Epidermal melanocyte (primary cell): ENCODE measurements around the gene TMEM100.

ENCODE experiments used
- DNase-seq: peaks from one replicate; pipeline ENCODE4 v3.0.0; 2011; ENCODE audit warnings: low spot score; ENCODE audit not compliant: insufficient read length

Gene TMEM100

GRCh38 chr17:55722742-55723487 is at the start of gene TMEM100:
TSS of gene TMEM100 (minus strand) at chr17:55722864. CDS start at chr17:55721070, 1,794 bp downstream.
- DNase-seq = no peak

- DNase-seq = no peak
Measured at GRCh38 chr17:55772086-55772485, 49.4 kb upstream of the TMEM100 start.

GRCh38 chr17:55770196-55770870 is 47.7 kb upstream of the TMEM100 start:
- peak; percentile 70 for DNase-seq

GRCh38 chr17:55769625-55770000 is 46.9 kb upstream of the TMEM100 start:
- DNase-seq = peak; percentile 44

GRCh38 chr17:55768936-55769624 is 46.4 kb upstream of the TMEM100 start:
- DNase-seq = no peak

GRCh38 chr17:55765472-55765871 is 42.8 kb upstream of the TMEM100 start:
- DNase-seq = no peak

- DNase-seq = no peak
Measured at GRCh38 chr17:55764610-55765009, 41.9 kb upstream of the TMEM100 start.

GRCh38 chr17:55763856-55764255 is 41.2 kb upstream of the TMEM100 start:
- DNase-seq = no peak

GRCh38 chr17:55762086-55762858 is 39.6 kb upstream of the TMEM100 start:
- no peak for DNase-seq

GRCh38 chr17:55760643-55761355 is 38.1 kb upstream of the TMEM100 start:
- DNase-seq = no peak

GRCh38 chr17:55758171-55758570 is 35.5 kb upstream of the TMEM100 start:
- no peak for DNase-seq

GRCh38 chr17:55757659-55758058 is 35.0 kb upstream of the TMEM100 start:
- DNase-seq = no peak

- no peak for DNase-seq
Measured at GRCh38 chr17:55756689-55757088, 34.0 kb upstream of the TMEM100 start.

- DNase-seq = no peak
Measured at GRCh38 chr17:55751720-55752250, 29.1 kb upstream of the TMEM100 start.

GRCh38 chr17:55750750-55751657 is 28.3 kb upstream of the TMEM100 start, which contains the start of gene PCTP:
TSS of gene PCTP (plus strand) at chr17:55751051. CDS start at chr17:55751104, 53 bp downstream.
- peak; percentile 90 for DNase-seq

- no peak for DNase-seq
Measured at GRCh38 chr17:55749985-55750384, 27.3 kb upstream of the TMEM100 start.

- DNase-seq = no peak
Measured at GRCh38 chr17:55748841-55749240, 26.2 kb upstream of the TMEM100 start.

GRCh38 chr17:55747209-55747608 is 24.5 kb upstream of the TMEM100 start:
- no peak for DNase-seq

GRCh38 chr17:55746466-55746865 is 23.8 kb upstream of the TMEM100 start:
- no peak for DNase-seq
